Cardiac muscle cell (in vitro differentiated cells and primary cell): ENCODE results near the gene GTF3C5. TPM values are rescaled to one million over a fixed set of nuclear protein-coding genes. Genes with fewer than 3 reads are reported as not detected.
A peak's percentile ranks its signal among the peaks of the same experiment; 100 is the strongest.

Experiments
- DNase-seq, 2 donors: peaks; one replicate each; pipeline versions ENCODE4 v3.0.0 to v3.0.0-alpha.2; 2010 to 2017; ENCODE audit warnings: low read depth in 1 of 2, low spot score in 1 of 2
- H3K27ac ChIP-seq: fragments of 200-600 bp; sonication (generic); 2 replicates; pipeline ENCODE4 v1.5.1; 2016
- H3K27me3 ChIP-seq: fragments of 200-600 bp; sonication (generic); 2 replicates; pipeline ENCODE4 v1.6.0; 2016; ENCODE audit warnings: control low read depth
- H3K36me3 ChIP-seq: fragments of 200-600 bp; sonication (generic); 2 replicates; pipeline ENCODE4 v1.5.1; 2016; ENCODE audit warnings: control low read depth
- H3K4me1 ChIP-seq: fragments of 200-600 bp; sonication (generic); 2 replicates; pipeline ENCODE4 v1.8.1; 2017; ENCODE audit warnings: low read depth, mild to moderate bottlenecking, mixed run types
- H3K4me3 ChIP-seq: fragments of 200-600 bp; sonication (generic); 2 replicates; pipeline ENCODE4 v1.5.1; 2016; ENCODE audit warnings: mild to moderate bottlenecking
- H3K9me3 ChIP-seq: fragments of 200-600 bp; sonication (generic); 2 replicates; pipeline ENCODE4 v1.5.1; 2017; ENCODE audit warnings: low read depth, mild to moderate bottlenecking, control low read depth
- CTCF ChIP-seq: IDR thresholded peaks from 2 replicates; pipeline ENCODE4 v1.5.1; 2012; ENCODE audit warnings: low read depth, mild to moderate bottlenecking, low read length
- polyA plus RNA-seq: library from polyadenylated mRNA; unstranded; fragments of >200 nt; fragmentation: Nextera tagmentation; extraction: Ambion mirVana; gene quantifications from 2 replicates; pipeline ENCODE4 v1.2.1, GENCODE V29; 2016
- total RNA-seq: library from RNA; depleted of rRNA; stranded (reverse); fragments of >200 nt; gene quantifications from 2 replicates; pipeline ENCODE4 v1.2.3, GENCODE V29; 2016

Gene GTF3C5
- total and polyA plus RNA-seq, 2 experiments from 2014 or later, result 84.0 to 99.5 TPM

- no peaks in the 10 kb centered on the region for H3K9me3 ChIP-seq
- no peak for TF ChIP-seq CTCF
These were observed 20.8 kb upstream of the GTF3C5 start for GRCh38 chr9:133009906-133010582.

DNA sequence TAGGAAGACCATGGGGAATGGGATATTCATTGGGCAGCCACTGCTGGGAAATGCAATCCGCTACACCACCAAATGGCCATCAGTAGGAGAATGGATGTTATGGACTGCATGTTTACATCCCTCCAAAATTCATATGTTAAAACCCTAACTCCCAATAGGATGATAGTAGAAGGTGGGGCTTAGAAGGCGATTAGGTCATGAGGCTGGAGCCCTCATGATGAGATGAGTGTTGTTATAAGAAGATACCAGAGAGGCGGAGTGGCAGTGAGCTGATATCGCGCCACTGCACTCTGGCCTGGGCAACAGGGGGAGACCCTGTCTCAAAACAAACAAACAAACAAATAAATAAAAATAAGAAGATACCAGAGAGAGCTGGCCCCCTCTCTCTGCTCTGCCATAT, 16.1 kb upstream of the GTF3C5 start:
- H3K4me1 ChIP-seq, result no peaks in the 10 kb centered on the region
- H3K4me3 ChIP-seq, result no peak overlapping the region
- TF ChIP-seq CTCF, result no peak
- no peak overlapping the region for H3K27ac ChIP-seq
- no peaks in the 10 kb centered on the region for H3K9me3 ChIP-seq
- no peaks in the 10 kb centered on the region for H3K36me3 ChIP-seq
- H3K27me3 ChIP-seq, result no peaks in the 10 kb centered on the region
- DNase-seq, result no peak

More at GRCh38 chr9:133009906-133010582, 20.8 kb upstream of the GTF3C5 start:
- Histone ChIP-seq H3K4me1 (no peaks in the 10 kb centered on the region), H3K27me3 (peaks cover 5% of the 10 kb centered on the region), H3K36me3 (no peaks in the 10 kb centered on the region), H3K4me3 (no peak overlapping the region), H3K27ac (no peak overlapping the region)
- no peak for DNase-seq

- Histone ChIP-seq H3K27ac (no peak overlapping the region), H3K36me3 (no peaks in the 10 kb centered on the region), H3K27me3 (no peaks in the 10 kb centered on the region), H3K4me1 (no peaks in the 10 kb centered on the region), H3K9me3 (no peaks in the 10 kb centered on the region), H3K4me3 (no peak overlapping the region)
- TF ChIP-seq CTCF, result no peak
- DNase-seq, result peak in 1 of 2 donors; percentile 5
These were observed 7.5 kb upstream of the GTF3C5 start for GRCh38 chr9:133023117-133023890.

GRCh38 chr9:133026426-133026825, 4.4 kb upstream of the GTF3C5 start:
- H3K27ac ChIP-seq, result no peak overlapping the region
- no peaks in the 10 kb centered on the region for H3K9me3 ChIP-seq
- no peaks in the 10 kb centered on the region for H3K36me3 ChIP-seq
- TF ChIP-seq CTCF, result no peak
- H3K4me3 ChIP-seq, result no peak overlapping the region
- H3K27me3 ChIP-seq, result no peaks in the 10 kb centered on the region
- peaks cover under 1% of the 10 kb centered on the region for H3K4me1 ChIP-seq
- no peak for DNase-seq

DNA sequence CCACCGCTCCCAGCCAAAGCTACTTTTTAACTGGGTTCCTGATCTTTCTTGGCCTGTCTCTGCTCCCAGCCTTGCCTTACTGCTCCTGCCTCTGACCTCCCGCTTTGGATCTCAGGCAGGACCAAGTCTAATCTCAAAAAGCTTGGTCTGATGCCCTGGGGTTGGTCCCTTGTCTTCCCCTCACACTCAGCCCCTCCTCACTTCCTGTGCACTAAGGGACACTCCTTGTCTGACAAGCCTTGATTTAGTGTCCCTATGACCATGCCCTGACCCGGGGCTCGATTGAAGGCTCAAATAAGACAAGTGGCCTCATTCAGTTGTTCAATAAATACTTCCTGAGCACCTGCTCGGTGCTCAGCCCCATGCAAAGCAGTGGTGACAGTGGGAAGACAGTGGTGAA, 3.7 kb upstream of the GTF3C5 start:
- H3K4me1 ChIP-seq, result peaks cover 7% of the 10 kb centered on the region
- H3K27ac ChIP-seq, result no peak overlapping the region
- DNase-seq, result no peak
- H3K27me3 ChIP-seq, result no peaks in the 10 kb centered on the region
- H3K9me3 ChIP-seq, result no peaks in the 10 kb centered on the region
- no peak overlapping the region for H3K4me3 ChIP-seq
- TF ChIP-seq CTCF, result no peak
- no peaks in the 10 kb centered on the region for H3K36me3 ChIP-seq
